Endothelial cell (in vitro differentiated cells): ENCODE measurements around the gene FRRS1. TPM values are rescaled to one million over a fixed set of nuclear protein-coding genes. Genes with fewer than 3 reads are reported as not detected.
A peak's percentile ranks its signal among the peaks of the same experiment; 100 is the strongest.

Source experiments
- DNase-seq: peaks from one replicate; pipeline ENCODE4 v3.0.0; 2021; ENCODE audit warnings: low spot score
- H3K27ac Mint-ChIP-seq: one replicate; pipeline ENCODE4 v1.8.0; 2021; ENCODE audit warnings: mixed read lengths, inconsistent platforms; ENCODE audit not compliant: unreplicated experiment
- H3K27me3 Mint-ChIP-seq: one replicate; pipeline ENCODE4 v1.8.0; 2021; ENCODE audit warnings: mild to moderate bottlenecking, moderate library complexity, mixed read lengths, inconsistent platforms; ENCODE audit not compliant: unreplicated experiment
- H3K36me3 Mint-ChIP-seq: one replicate; pipeline ENCODE4 v1.8.0; 2021; ENCODE audit warnings: mild to moderate bottlenecking, low read depth, mixed read lengths, inconsistent platforms; ENCODE audit not compliant: unreplicated experiment
- H3K4me1 Mint-ChIP-seq: one replicate; pipeline ENCODE4 v1.8.0; 2021; ENCODE audit warnings: mild to moderate bottlenecking, mixed read lengths, inconsistent platforms; ENCODE audit not compliant: unreplicated experiment
- H3K4me3 Mint-ChIP-seq: one replicate; pipeline ENCODE4 v1.8.0; 2021; ENCODE audit warnings: mild to moderate bottlenecking, mixed read lengths, inconsistent platforms; ENCODE audit not compliant: unreplicated experiment
- H3K9me3 Mint-ChIP-seq: one replicate; pipeline ENCODE4 v1.8.0; 2021; ENCODE audit warnings: mixed read lengths, inconsistent platforms; ENCODE audit not compliant: unreplicated experiment
- total RNA-seq: library from RNA; stranded (reverse); fragmentation: NEBNext Ultra II Directional; extraction: Animal tissue kit (Norgen Biotek cat#: 25700); gene quantifications from one replicate; pipeline ENCODE4 v1.2.1, GENCODE V29; 2021; ENCODE audit not compliant: unreplicated experiment
- TF ChIP-seq, protein P1 (sequence below): fragments of 200-600 bp; sonication (generic); IDR thresholded peaks from one replicate; pipeline ENCODE4 v1.5.0; 2021; ENCODE audit warnings: antibody characterized with exemption; ENCODE audit not compliant: unreplicated experiment

FRRS1 gene
- total RNA-seq, 1 donor from 2014 or later = 4.1 TPM

DNA sequence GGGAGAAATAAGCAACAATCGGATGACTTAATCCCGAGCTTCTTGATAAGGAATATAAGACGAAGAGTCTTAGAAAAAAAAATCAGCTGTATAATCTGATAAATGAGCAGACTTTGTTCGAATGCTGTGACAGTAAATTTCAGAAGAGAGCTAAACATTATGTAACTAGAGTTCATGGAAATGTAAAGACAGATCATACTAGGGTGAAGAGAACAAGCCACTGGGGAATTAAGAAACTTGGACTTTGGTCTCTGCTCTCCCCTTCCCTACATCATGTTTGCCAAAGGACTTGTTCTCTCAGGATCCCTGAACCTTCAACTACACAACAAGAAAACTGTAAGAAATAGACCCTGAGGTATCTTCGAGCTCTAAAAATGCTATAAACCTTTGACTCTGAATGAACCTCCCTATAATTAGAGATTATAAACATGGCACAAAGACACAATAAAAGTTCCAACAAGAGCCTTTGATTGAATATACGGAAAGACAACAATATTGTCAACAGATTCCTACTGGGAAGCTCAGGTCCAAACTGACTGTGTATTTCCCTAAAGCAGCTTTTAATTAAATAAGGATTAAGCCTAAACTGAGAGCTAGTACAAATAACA is 27.5 kb downstream of the FRRS1 start:
- Mint-ChIP-seq H3K4me1 (peaks cover 6% of the 10 kb centered on the region), H3K36me3 (no peaks in the 10 kb centered on the region), H3K9me3 (no peaks in the 10 kb centered on the region), H3K27me3 (no peaks in the 10 kb centered on the region), H3K4me3 (no peak overlapping the region), H3K27ac (no peak overlapping the region)
- no peak for DNase-seq
- TF ChIP-seq, protein P1, sequence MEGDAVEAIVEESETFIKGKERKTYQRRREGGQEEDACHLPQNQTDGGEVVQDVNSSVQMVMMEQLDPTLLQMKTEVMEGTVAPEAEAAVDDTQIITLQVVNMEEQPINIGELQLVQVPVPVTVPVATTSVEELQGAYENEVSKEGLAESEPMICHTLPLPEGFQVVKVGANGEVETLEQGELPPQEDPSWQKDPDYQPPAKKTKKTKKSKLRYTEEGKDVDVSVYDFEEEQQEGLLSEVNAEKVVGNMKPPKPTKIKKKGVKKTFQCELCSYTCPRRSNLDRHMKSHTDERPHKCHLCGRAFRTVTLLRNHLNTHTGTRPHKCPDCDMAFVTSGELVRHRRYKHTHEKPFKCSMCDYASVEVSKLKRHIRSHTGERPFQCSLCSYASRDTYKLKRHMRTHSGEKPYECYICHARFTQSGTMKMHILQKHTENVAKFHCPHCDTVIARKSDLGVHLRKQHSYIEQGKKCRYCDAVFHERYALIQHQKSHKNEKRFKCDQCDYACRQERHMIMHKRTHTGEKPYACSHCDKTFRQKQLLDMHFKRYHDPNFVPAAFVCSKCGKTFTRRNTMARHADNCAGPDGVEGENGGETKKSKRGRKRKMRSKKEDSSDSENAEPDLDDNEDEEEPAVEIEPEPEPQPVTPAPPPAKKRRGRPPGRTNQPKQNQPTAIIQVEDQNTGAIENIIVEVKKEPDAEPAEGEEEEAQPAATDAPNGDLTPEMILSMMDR = no peak

DNA sequence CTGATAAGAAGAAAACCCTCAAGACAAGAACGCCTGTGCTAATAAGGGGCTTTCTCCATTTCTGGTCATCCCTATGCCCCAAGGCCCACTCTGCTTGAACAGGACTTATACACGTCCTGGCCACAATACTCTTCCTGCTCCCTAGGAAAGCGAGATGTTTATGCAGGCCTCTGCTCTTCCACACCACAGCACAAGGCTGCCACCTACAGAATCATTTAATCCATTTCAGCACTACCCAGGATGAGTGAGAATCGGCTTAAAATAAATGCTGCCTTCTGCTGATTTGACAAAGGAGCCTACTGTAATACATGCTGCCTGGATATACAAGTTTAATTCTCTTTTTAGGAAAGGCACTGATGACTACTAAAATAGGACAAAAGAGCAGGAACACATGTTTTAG is 29.4 kb downstream of the FRRS1 start:
- H3K27ac Mint-ChIP-seq = no peak overlapping the region
- no peaks in the 10 kb centered on the region for H3K36me3 Mint-ChIP-seq
- TF ChIP-seq, protein P1 = no peak
- H3K4me1 Mint-ChIP-seq = peaks cover 6% of the 10 kb centered on the region
- no peaks in the 10 kb centered on the region for H3K9me3 Mint-ChIP-seq
- H3K27me3 Mint-ChIP-seq = no peaks in the 10 kb centered on the region
- H3K4me3 Mint-ChIP-seq = no peak overlapping the region
- peak; percentile 38 for DNase-seq

DNA sequence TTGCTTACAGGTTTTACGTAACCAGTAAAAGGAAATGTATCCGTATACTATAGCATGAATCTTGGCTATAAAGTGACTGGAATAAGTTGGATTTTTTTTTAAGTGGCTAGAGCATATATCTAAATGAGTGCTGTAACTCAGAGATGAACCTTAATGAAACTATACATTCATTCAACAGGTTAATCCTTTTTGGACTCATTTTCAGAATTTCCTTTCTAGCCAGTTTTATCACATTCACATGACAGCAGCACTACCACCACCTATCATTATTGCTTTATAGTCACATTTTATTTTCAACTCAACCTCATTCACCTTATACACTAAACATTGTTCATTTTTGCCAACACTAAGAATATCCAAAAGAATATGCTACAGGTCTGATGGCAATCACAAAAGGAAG is 30.6 kb downstream of the FRRS1 start:
- no peak overlapping the region for H3K4me3 Mint-ChIP-seq
- TF ChIP-seq, protein P1 = no peak
- H3K4me1 Mint-ChIP-seq = peaks cover 6% of the 10 kb centered on the region
- H3K9me3 Mint-ChIP-seq = no peaks in the 10 kb centered on the region
- no peak for DNase-seq
- H3K27ac Mint-ChIP-seq = no peak overlapping the region
- no peaks in the 10 kb centered on the region for H3K36me3 Mint-ChIP-seq
- no peaks in the 10 kb centered on the region for H3K27me3 Mint-ChIP-seq

DNA sequence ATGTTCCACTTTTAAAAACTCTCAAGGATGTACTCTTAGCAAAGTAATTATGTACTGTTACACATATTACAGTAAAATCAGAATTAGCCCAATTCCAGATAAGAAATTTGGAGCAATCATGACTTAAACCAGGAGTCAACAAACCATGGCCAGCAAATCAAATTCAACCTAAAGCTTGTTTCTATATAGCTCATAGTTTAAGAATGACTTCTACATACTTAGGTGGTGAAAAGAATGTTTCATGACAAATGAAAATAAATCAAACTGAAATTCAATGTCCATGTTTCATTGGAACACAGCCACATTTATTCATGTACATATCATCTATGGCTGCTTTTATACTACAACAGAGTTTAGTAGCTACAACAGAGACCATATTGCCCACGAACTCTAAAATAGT is 35.1 kb downstream of the FRRS1 start:
- no peaks in the 10 kb centered on the region for H3K27me3 Mint-ChIP-seq
- H3K36me3 Mint-ChIP-seq = no peaks in the 10 kb centered on the region
- no peak overlapping the region for H3K27ac Mint-ChIP-seq
- H3K9me3 Mint-ChIP-seq = no peaks in the 10 kb centered on the region
- DNase-seq = no peak
- TF ChIP-seq, protein P1 = no peak
- H3K4me1 Mint-ChIP-seq = peaks cover 21% of the 10 kb centered on the region
- H3K4me3 Mint-ChIP-seq = no peak overlapping the region

DNA sequence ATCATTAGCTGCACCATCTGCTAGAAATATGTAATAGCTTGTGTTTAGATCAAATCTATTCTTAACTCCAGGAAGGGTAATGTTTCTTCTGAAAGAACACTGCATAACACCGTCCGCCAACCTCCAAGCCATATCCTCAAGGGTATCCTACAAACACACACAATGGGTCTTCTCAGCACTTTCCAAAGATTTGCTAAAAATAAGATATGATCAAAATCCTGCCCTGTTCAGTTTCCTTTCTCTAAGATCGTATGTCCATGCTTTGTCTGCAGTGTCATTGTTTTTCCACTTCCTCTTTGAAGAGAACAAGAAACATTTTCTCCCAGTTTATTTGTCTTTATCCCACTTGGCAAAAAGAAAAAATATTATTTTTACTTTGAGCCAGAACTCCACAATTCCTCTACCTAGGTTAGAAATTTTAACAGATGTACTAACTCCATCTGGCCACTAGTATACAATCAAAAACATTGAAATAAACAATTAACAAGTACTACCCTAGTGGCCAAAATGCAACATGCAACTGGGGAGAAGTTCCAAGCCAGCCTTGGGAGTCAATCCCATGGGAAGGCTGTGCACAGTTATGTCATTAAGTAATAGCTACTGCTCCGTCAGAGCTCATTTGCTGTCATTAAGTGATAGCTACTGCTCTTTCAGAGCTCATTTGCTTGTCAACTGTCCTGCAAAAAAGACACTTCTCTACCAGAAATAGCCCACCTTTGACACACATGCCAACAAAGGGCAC is 37.8 kb downstream of the FRRS1 start:
- Mint-ChIP-seq H3K4me1 (peaks cover 26% of the 10 kb centered on the region), H3K9me3 (no peaks in the 10 kb centered on the region), H3K36me3 (no peaks in the 10 kb centered on the region), H3K27me3 (no peaks in the 10 kb centered on the region), H3K27ac (peak overlapping the region; percentile 90), H3K4me3 (no peak overlapping the region)
- TF ChIP-seq, protein P1 = peak; percentile 90
- peak; percentile 36 for DNase-seq
